ENCODE measurements around the gene MSTO1. TPM values are rescaled to one million over a fixed set of nuclear protein-coding genes. Genes with fewer than 3 reads are reported as not detected.

The MSTO1 gene
- total and polyA plus RNA-seq, 2 of the 4 experiments (the other 2 are of a cell fraction), result 21.7 to 38.3 TPM

DNA sequence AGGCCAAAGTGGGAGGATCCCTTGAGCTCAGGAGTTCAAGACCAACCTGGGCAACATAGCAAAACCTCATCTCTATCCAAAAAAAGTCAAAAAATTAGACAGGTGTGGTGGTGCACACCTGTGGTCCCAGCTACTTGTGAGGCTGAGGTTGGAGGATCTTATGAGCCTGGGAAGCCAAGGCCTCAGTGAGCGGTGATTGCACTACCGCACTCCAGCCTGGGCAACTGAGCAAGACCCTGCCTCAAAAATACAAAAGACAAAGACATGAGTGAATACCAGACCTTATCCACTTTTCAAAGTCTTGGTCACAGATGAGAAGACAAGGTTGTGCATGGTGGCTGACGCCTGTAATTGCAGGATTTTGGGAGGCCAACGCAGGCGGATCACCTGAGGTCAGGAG, 13.2 kb upstream of the MSTO1 start:
- Histone ChIP-seq H3K4me2 (ENCODE audit: low read depth, low read length) (no peak overlapping the region), H3K9me3 (ENCODE audit: control insufficient read depth, insufficient read depth, low read length) (no peaks in the 10 kb centered on the region), H3K27ac (ENCODE audit: insufficient read depth, low read length) (no peak overlapping the region), H3K9ac (ENCODE audit: low read depth, low read length) (no peak overlapping the region), H3K27me3 (ENCODE audit: control insufficient read depth, insufficient read depth, low read length) (no peaks in the 10 kb centered on the region), H2AK9ac (replicated peaks; ENCODE audit: low read depth, low read length, poor library complexity) (no peak overlapping the region), H4K91ac (ENCODE audit: insufficient read depth, low read depth, low read length) (no peak overlapping the region), H2AFZ (replicated peaks; ENCODE audit: low read length, poor library complexity) (no peak overlapping the region), H3K4me3 (ENCODE audit: insufficient read depth, low read depth, low read length) (no peak overlapping the region), H3K23ac (ENCODE audit: low read depth, low read length) (no peak overlapping the region), H2BK15ac (ENCODE audit: low read depth, low read length) (no peak overlapping the region), H3K14ac (replicated peaks; ENCODE audit: low read depth, low read length) (no peak overlapping the region), H2BK20ac (ENCODE audit: low read depth, low read length) (no peak overlapping the region), H3K4ac (ENCODE audit: low read depth, low read length) (no peak overlapping the region), H3K56ac (ENCODE audit: extremely low read depth, insufficient read depth, low read length) (no peak overlapping the region), H3K9me1 (ENCODE audit: insufficient read depth, low read length) (no peaks in the 10 kb centered on the region), H3K18ac (ENCODE audit: low read depth, low read length) (no peak overlapping the region), H4K8ac (ENCODE audit: low read depth in 2 of 2, low read length in 2 of 2) (no peak overlapping the region), H3K4me1 (ENCODE audit: control insufficient read depth, insufficient read depth, low read length) (no peaks in the 10 kb centered on the region), H4K20me1 (ENCODE audit: insufficient read depth, low read length) (no peaks in the 10 kb centered on the region), H4K5ac (ENCODE audit: low read depth, low read length) (no peak overlapping the region), H2BK5ac (ENCODE audit: low read depth, low read length, poor library complexity, severe bottlenecking) (no peak overlapping the region), H3K36me3 (ENCODE audit: control insufficient read depth, insufficient read depth, low read length) (no peaks in the 10 kb centered on the region), H3K79me1 (ENCODE audit: low read depth in 1 of 2, low read length in 2 of 2) (no peaks in the 10 kb centered on the region), H2AK5ac (ENCODE audit: low read depth, low read length) (no peak overlapping the region), H2BK120ac (ENCODE audit: low read depth, low read length) (no peak overlapping the region)
- DNase-seq (no peak), ATAC-seq (ENCODE audit: low read depth) (no peak)
- in situ Hi-C loops (cut with MboI; ENCODE audit: low sequenced_read_pairs) (no loop called here), dilution Hi-C loops (cut with HindIII; ENCODE audit: low sequenced_read_pairs, unreplicated experiment) (no loop called here), intact Hi-C loops (cut with micrococcal nuclease) (loop anchor here (10.0 kb wide), 2 partner anchors 392 to 422 kb away; partner anchors contain the start of genes KRTCAP2, MTX1, THBS3 and TRIM46)
- no TSS peak for BruUV-seq (replicated peaks)
- ChIA-PET POLR2A (ENCODE audit: unreplicated experiment) (no interaction called here), CTCF (no interaction called here)
- WGBS, 2 experiments (ENCODE audit: extremely low coverage in 2 of 2, insufficient read length in 1 of 2), result 100% methylated on average over 2 of the region's 5 CpGs; no CpG with 5 or more reads in 1 of the 2 experiments
- no peak for TF ChIP-seq RAD21 (IDR thresholded peaks at IDR 0.05; ENCODE audit: low read length)
- TF ChIP-seq POLR2A (IDR thresholded peaks at IDR 0.05; ENCODE audit: low read depth, low read length), result no peak
- TF ChIP-seq MAZ (IDR thresholded peaks at IDR 0.05; ENCODE audit: borderline replicate concordance, low read depth, low read length), result no peak
- no peak for TF ChIP-seq SMC3 (IDR thresholded peaks at IDR 0.05; ENCODE audit: low read depth, low read length)
- no peak for TF ChIP-seq FOS (IDR thresholded peaks at IDR 0.05; ENCODE audit: low read depth, low read length)
- TF ChIP-seq MXI1 (IDR thresholded peaks at IDR 0.05; ENCODE audit: borderline replicate concordance, low read depth, low read length), result no peak
- TF ChIP-seq RCOR1 (IDR thresholded peaks at IDR 0.05; ENCODE audit: insufficient replicate concordance, low read length), result no peak
- no peak for TF ChIP-seq CHD1 (IDR thresholded peaks at IDR 0.05; ENCODE audit: low read depth, low read length)
- TF ChIP-seq MAFK (IDR thresholded peaks at IDR 0.05; ENCODE audit: low read depth, low read length), result no peak
- TF ChIP-seq, protein P1, sequence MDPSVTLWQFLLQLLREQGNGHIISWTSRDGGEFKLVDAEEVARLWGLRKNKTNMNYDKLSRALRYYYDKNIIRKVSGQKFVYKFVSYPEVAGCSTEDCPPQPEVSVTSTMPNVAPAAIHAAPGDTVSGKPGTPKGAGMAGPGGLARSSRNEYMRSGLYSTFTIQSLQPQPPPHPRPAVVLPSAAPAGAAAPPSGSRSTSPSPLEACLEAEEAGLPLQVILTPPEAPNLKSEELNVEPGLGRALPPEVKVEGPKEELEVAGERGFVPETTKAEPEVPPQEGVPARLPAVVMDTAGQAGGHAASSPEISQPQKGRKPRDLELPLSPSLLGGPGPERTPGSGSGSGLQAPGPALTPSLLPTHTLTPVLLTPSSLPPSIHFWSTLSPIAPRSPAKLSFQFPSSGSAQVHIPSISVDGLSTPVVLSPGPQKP (IDR thresholded peaks at IDR 0.05; ENCODE audit: borderline replicate concordance, low read depth, low read length), result no peak
- TF ChIP-seq RFX5 (IDR thresholded peaks at IDR 0.05; ENCODE audit: low read depth, low read length), result no peak
- TF ChIP-seq BHLHE40 (IDR thresholded peaks at IDR 0.05; ENCODE audit: low read depth, low read length), result no peak
- TF ChIP-seq, protein P2, sequence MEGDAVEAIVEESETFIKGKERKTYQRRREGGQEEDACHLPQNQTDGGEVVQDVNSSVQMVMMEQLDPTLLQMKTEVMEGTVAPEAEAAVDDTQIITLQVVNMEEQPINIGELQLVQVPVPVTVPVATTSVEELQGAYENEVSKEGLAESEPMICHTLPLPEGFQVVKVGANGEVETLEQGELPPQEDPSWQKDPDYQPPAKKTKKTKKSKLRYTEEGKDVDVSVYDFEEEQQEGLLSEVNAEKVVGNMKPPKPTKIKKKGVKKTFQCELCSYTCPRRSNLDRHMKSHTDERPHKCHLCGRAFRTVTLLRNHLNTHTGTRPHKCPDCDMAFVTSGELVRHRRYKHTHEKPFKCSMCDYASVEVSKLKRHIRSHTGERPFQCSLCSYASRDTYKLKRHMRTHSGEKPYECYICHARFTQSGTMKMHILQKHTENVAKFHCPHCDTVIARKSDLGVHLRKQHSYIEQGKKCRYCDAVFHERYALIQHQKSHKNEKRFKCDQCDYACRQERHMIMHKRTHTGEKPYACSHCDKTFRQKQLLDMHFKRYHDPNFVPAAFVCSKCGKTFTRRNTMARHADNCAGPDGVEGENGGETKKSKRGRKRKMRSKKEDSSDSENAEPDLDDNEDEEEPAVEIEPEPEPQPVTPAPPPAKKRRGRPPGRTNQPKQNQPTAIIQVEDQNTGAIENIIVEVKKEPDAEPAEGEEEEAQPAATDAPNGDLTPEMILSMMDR (conservative IDR thresholded peaks at IDR 0.05; ENCODE audit: low read depth, low read length), result no peak

Measured in IMR-90 (cell line).